ENCODE data around the gene NFIB. TPM values are rescaled to one million over a fixed set of nuclear protein-coding genes. Genes with fewer than 3 reads are reported as not detected.
A peak's percentile ranks its signal among the peaks of the same experiment; 100 is the strongest.

NFIB gene
- total RNA-seq, 1 donor from 2014 or later, result 66.3 TPM

- Mint-ChIP-seq H3K9me3 (ENCODE audit: low read depth) (no peaks in the 10 kb centered on the region), H3K4me1 (ENCODE audit: low read depth) (peaks cover 39% of the 10 kb centered on the region), H3K4me3 (ENCODE audit: unreplicated experiment) (no peak overlapping the region), H3K27me3 (ENCODE audit: low read depth) (peaks cover 23% of the 10 kb centered on the region), H3K27ac (ENCODE audit: unreplicated experiment) (no peak overlapping the region), H3K36me3 (ENCODE audit: low read depth) (no peaks in the 10 kb centered on the region)
- no peak for TF ChIP-seq CTCF (IDR thresholded peaks at IDR 0.05)
- DNase-seq (ENCODE audit: low spot score), result no peak
These were observed 40.3 kb upstream of the NFIB start for GRCh38 chr9:14354201-14354600.

GRCh38 chr9:14353222-14354056 lies 39.5 kb upstream of the NFIB start:
- DNase-seq (ENCODE audit: low spot score), result no peak
- no peaks in the 10 kb centered on the region for H3K9me3 Mint-ChIP-seq (ENCODE audit: low read depth)
- H3K27ac Mint-ChIP-seq (ENCODE audit: unreplicated experiment), result no peak overlapping the region
- peak overlapping the region; percentile 62 for H3K4me3 Mint-ChIP-seq (ENCODE audit: unreplicated experiment)
- peaks cover 31% of the 10 kb centered on the region for H3K27me3 Mint-ChIP-seq (ENCODE audit: low read depth)
- peaks cover 47% of the 10 kb centered on the region for H3K4me1 Mint-ChIP-seq (ENCODE audit: low read depth)
- H3K36me3 Mint-ChIP-seq (ENCODE audit: low read depth), result no peaks in the 10 kb centered on the region
- TF ChIP-seq CTCF (IDR thresholded peaks at IDR 0.05), result peak; percentile 97

- DNase-seq (ENCODE audit: low spot score), result no peak
- Mint-ChIP-seq H3K36me3 (ENCODE audit: low read depth) (no peaks in the 10 kb centered on the region), H3K4me3 (ENCODE audit: unreplicated experiment) (no peak overlapping the region), H3K27me3 (ENCODE audit: low read depth) (peaks cover 39% of the 10 kb centered on the region), H3K9me3 (ENCODE audit: low read depth) (no peaks in the 10 kb centered on the region), H3K27ac (ENCODE audit: unreplicated experiment) (no peak overlapping the region), H3K4me1 (ENCODE audit: low read depth) (peaks cover 53% of the 10 kb centered on the region)
- no peak for TF ChIP-seq CTCF (IDR thresholded peaks at IDR 0.05)
These were observed 38.6 kb upstream of the NFIB start for GRCh38 chr9:14352503-14352902.

- TF ChIP-seq CTCF (IDR thresholded peaks at IDR 0.05), result no peak
- Mint-ChIP-seq H3K36me3 (ENCODE audit: low read depth) (no peaks in the 10 kb centered on the region), H3K4me3 (ENCODE audit: unreplicated experiment) (no peak overlapping the region), H3K9me3 (ENCODE audit: low read depth) (no peaks in the 10 kb centered on the region), H3K27ac (ENCODE audit: unreplicated experiment) (no peak overlapping the region), H3K27me3 (ENCODE audit: low read depth) (peaks cover 47% of the 10 kb centered on the region), H3K4me1 (ENCODE audit: low read depth) (peaks cover 53% of the 10 kb centered on the region)
- DNase-seq (ENCODE audit: low spot score), result no peak
These were observed 37.4 kb upstream of the NFIB start for GRCh38 chr9:14351221-14351836.

GRCh38 chr9:14350754-14351153 lies 36.8 kb upstream of the NFIB start:
- no peaks in the 10 kb centered on the region for H3K9me3 Mint-ChIP-seq (ENCODE audit: low read depth)
- H3K27ac Mint-ChIP-seq (ENCODE audit: unreplicated experiment), result no peak overlapping the region
- H3K27me3 Mint-ChIP-seq (ENCODE audit: low read depth), result peaks cover 49% of the 10 kb centered on the region
- no peak for DNase-seq (ENCODE audit: low spot score)
- H3K4me3 Mint-ChIP-seq (ENCODE audit: unreplicated experiment), result no peak overlapping the region
- H3K36me3 Mint-ChIP-seq (ENCODE audit: low read depth), result no peaks in the 10 kb centered on the region
- peaks cover 54% of the 10 kb centered on the region for H3K4me1 Mint-ChIP-seq (ENCODE audit: low read depth)
- no peak for TF ChIP-seq CTCF (IDR thresholded peaks at IDR 0.05)
